Measurements from ENCODE around the gene RTN4.

Gene RTN4

GRCh38 chr2:55052129-55053061 is 2.1 kb upstream of the RTN4 start:
- TF ChIP-seq CTCF (IDR thresholded peaks at IDR 0.05; ENCODE audit: low read depth, low read length) = no peak
- DNase-seq (ENCODE audit: extremely low read depth, low read depth) = no peak

GRCh38 chr2:55051026-55051866 is 995 bp upstream of the RTN4 start:
- TF ChIP-seq CTCF (IDR thresholded peaks at IDR 0.05; ENCODE audit: low read depth, low read length) = no peak
- peak; percentile 95 for DNase-seq (ENCODE audit: extremely low read depth, low read depth)

GRCh38 chr2:55049821-55050099 is 491 bp downstream of the RTN4 start:
- no peak for DNase-seq (ENCODE audit: extremely low read depth, low read depth)
- no peak for TF ChIP-seq CTCF (IDR thresholded peaks at IDR 0.05; ENCODE audit: low read depth, low read length)

GRCh38 chr2:55049043-55049820 is 1.0 kb downstream of the RTN4 start:
- peak; percentile 86 for TF ChIP-seq CTCF (IDR thresholded peaks at IDR 0.05; ENCODE audit: low read depth, low read length)
- peak; percentile 57 for DNase-seq (ENCODE audit: extremely low read depth, low read depth)

GRCh38 chr2:55048508-55049042 is 1.7 kb downstream of the RTN4 start:
- DNase-seq (ENCODE audit: extremely low read depth, low read depth) = no peak
- peak; percentile 13 for TF ChIP-seq CTCF (IDR thresholded peaks at IDR 0.05; ENCODE audit: low read depth, low read length)

GRCh38 chr2:55047677-55048299 is 2.5 kb downstream of the RTN4 start:
- TF ChIP-seq CTCF (IDR thresholded peaks at IDR 0.05; ENCODE audit: low read depth, low read length) = no peak
- no peak for DNase-seq (ENCODE audit: extremely low read depth, low read depth)
